HCT116 (cell line): ENCODE measurements around the gene DGAT2L6. TPM values are rescaled to one million over a fixed set of nuclear protein-coding genes. Genes with fewer than 3 reads are reported as not detected.
A peak's percentile ranks its signal among the peaks of the same experiment; 100 is the strongest.

Source experiments
- ATAC-seq: fragments of 200-7000 bp; cut with Tn5 transposase; 2 replicates; pipeline ENCODE4 v1.9.1; 2020; ENCODE audit warnings: mild to moderate bottlenecking, moderate library complexity
- BruUV-seq: library from RNA; stranded (reverse); fragments of 400-500 nt; replicated peaks from 2 replicates; lab custom pipeline; 2021; lab: Mats Ljungman, UMichigan
- CTCF ChIA-PET: fragments of 300-600 bp; sonication (Branson Sonifier 250); formaldehyde crosslinking; loops from one replicate; lab custom pipeline; 2021; ENCODE audit warnings: antibody characterized with exemption; lab: Charles Lee
- POLR2A ChIA-PET: fragments of 300-600, 350-600 bp; sonication (Branson Sonifier 250); formaldehyde crosslinking; loops from one replicate; lab custom pipeline; 2021; ENCODE audit warnings: antibody characterized with exemption; lab: Charles Lee
- RAD21 ChIA-PET, 2 experiments: fragments of 300-600 bp; sonication (Branson Sonifier 250); formaldehyde crosslinking; loops; one replicate each; lab custom pipeline; 2023; ENCODE audit warnings: low total read pairs in 2 of 2; ENCODE audit not compliant: uncharacterized antibody in 2 of 2, unreplicated experiment in 2 of 2, low non-redundant PET in 1 of 2; lab: Charles Lee
- DNase-seq: peaks from one replicate; pipeline ENCODE4 v3.0.0-alpha.2; 2010; ENCODE audit warnings: low read depth, low spot score
- H2AFZ ChIP-seq: fragments of 200-600 bp; shearing (Covaris generic), sonication (generic); 2 replicates; pipeline ENCODE4 v1.6.1; 2017; ENCODE audit warnings: low read depth, mixed run types, mixed read lengths, antibody characterized with exemption, low read length; ENCODE audit not compliant: poor library complexity, severe bottlenecking
- H3K27ac ChIP-seq: 2 replicates; pipeline ENCODE4 v1.5.1; 2012; ENCODE audit warnings: low read depth, low read length
- H3K27me3 ChIP-seq: fragments of 200-600 bp; sonication (generic); 2 replicates; pipeline ENCODE4 v1.6.1; 2016; ENCODE audit warnings: mixed run types, low read length, mixed read lengths; ENCODE audit not compliant: insufficient read depth
- H3K36me3 ChIP-seq, 2 experiments: fragments of 200-500 bp in 1 of 2; fragments of 200-600 bp in 1 of 2; sonication (Bioruptor generic) in 1 of 2; sonication (generic) in 1 of 2; 2 replicates each; pipeline versions ENCODE4 v1.5.1 to v1.6.1; 2014 to 2016; ENCODE audit warnings: low read length in 2 of 2, inconsistent platforms in 1 of 2, mixed read lengths in 1 of 2, mixed run types in 1 of 2; ENCODE audit not compliant: insufficient read depth in 2 of 2, control insufficient read depth in 1 of 2
- H3K4me1 ChIP-seq, 2 experiments: fragments of 200-600 bp in 1 of 2; sonication (generic) in 1 of 2; 2 replicates each; pipeline versions ENCODE4 v1.5.1 to v1.6.1; 2012 to 2017; ENCODE audit warnings: low read length in 2 of 2, inconsistent platforms in 1 of 2, mild to moderate bottlenecking in 1 of 2, mixed read lengths in 1 of 2, mixed run types in 1 of 2, moderate library complexity in 1 of 2; ENCODE audit not compliant: insufficient read depth in 2 of 2, control insufficient read depth in 1 of 2
- H3K4me2 ChIP-seq: fragments of 200-600 bp; sonication (generic); 2 replicates; pipeline ENCODE4 v1.6.1; 2017; ENCODE audit warnings: mixed run types, low read length, mixed read lengths
- H3K4me3 ChIP-seq, 2 experiments: fragments of 200-600 bp in 1 of 2; sonication (generic) in 1 of 2; replicated peaks in 1 of 2; 2 replicates each; pipeline ENCODE4 v1.5.1; 2011 to 2016; ENCODE audit warnings: low read length in 2 of 2, control low read depth in 1 of 2, low read depth in 1 of 2, mild to moderate bottlenecking in 1 of 2, mixed read lengths in 1 of 2, mixed run types in 1 of 2
- H3K79me2 ChIP-seq: fragments of 200-600 bp; sonication (generic); 2 replicates; pipeline ENCODE4 v1.6.1; 2017; ENCODE audit warnings: mild to moderate bottlenecking, mixed run types, low read length, moderate library complexity, mixed read lengths; ENCODE audit not compliant: insufficient read depth
- H3K9ac ChIP-seq: fragments of 200-600 bp; sonication (generic); 2 replicates; pipeline ENCODE4 v1.6.1; 2016; ENCODE audit warnings: low read length, mixed read lengths
- H3K9me2 ChIP-seq: fragments of 200-600 bp; sonication (generic), shearing (Covaris generic); 2 replicates; pipeline ENCODE4 v1.6.1; 2017; ENCODE audit warnings: mixed run types, mild to moderate bottlenecking, moderate library complexity; ENCODE audit not compliant: insufficient read depth
- H3K9me3 ChIP-seq, 2 experiments: fragments of 200-500 bp in 1 of 2; fragments of 200-600 bp in 1 of 2; sonication (Bioruptor generic) in 1 of 2; sonication (generic) in 1 of 2; 2 replicates each; pipeline ENCODE4 v1.6.1; 2014 to 2017; ENCODE audit warnings: low read length in 2 of 2, mixed read lengths in 2 of 2, inconsistent platforms in 1 of 2, low read depth in 1 of 2, mild to moderate bottlenecking in 1 of 2, mixed run types in 1 of 2, moderate library complexity in 1 of 2; ENCODE audit not compliant: control insufficient read depth in 1 of 2, insufficient read depth in 1 of 2
- H4K20me1 ChIP-seq: fragments of 200-600 bp; sonication (generic), shearing (Covaris generic); 2 replicates; pipeline ENCODE4 v1.6.1; 2017; ENCODE audit warnings: mixed run types, mild to moderate bottlenecking, moderate library complexity; ENCODE audit not compliant: insufficient read depth
- ATF3 ChIP-seq: IDR thresholded peaks from 2 replicates; pipeline ENCODE4 v1.6.1; 2012
- CBX3 ChIP-seq: IDR thresholded peaks from 2 replicates; pipeline ENCODE4 v1.6.1; 2012; ENCODE audit warnings: low read depth
- CEBPB ChIP-seq: IDR thresholded peaks from 2 replicates; pipeline ENCODE4 v1.6.1; 2012; ENCODE audit warnings: low read depth
- CTCF ChIP-seq, 3 experiments: fragments of 200-600 bp in 1 of 3; sonication (generic) in 1 of 3; IDR thresholded peaks in 2 of 3; conservative IDR thresholded peaks in 1 of 3; 2 replicates each; pipeline ENCODE4 v1.5.1; 2012 to 2017; ENCODE audit warnings: low read depth in 2 of 3, low read length in 2 of 3, antibody characterized with exemption in 1 of 3, borderline replicate concordance in 1 of 3, control low read depth in 1 of 3, mild to moderate bottlenecking in 1 of 3, mixed read lengths in 1 of 3, mixed run types in 1 of 3, moderate library complexity in 1 of 3; ENCODE audit not compliant: insufficient read depth in 1 of 3
- EGR1 ChIP-seq: IDR thresholded peaks from 2 replicates; pipeline ENCODE4 v1.6.1; 2012; ENCODE audit warnings: low read depth
- ELF1 ChIP-seq: IDR thresholded peaks from 2 replicates; pipeline ENCODE4 v1.6.1; 2012; ENCODE audit warnings: low read depth, borderline replicate concordance
- EZH2 ChIP-seq: fragments of 200-600 bp; sonication (generic); IDR thresholded peaks from 2 replicates; pipeline ENCODE4 v1.6.1; 2017; ENCODE audit warnings: antibody characterized with exemption, mixed run types
- FOSL1 ChIP-seq: IDR thresholded peaks from 2 replicates; pipeline ENCODE4 v1.6.1; 2012; ENCODE audit warnings: low read depth
- JUND ChIP-seq: IDR thresholded peaks from 2 replicates; pipeline ENCODE4 v1.6.1; 2012
- MAX ChIP-seq: IDR thresholded peaks from 2 replicates; pipeline ENCODE4 v1.6.1; 2012
- POLR2A ChIP-seq: IDR thresholded peaks from 2 replicates; pipeline ENCODE4 v1.7.0; 2011; ENCODE audit warnings: borderline replicate concordance; ENCODE audit not compliant: insufficient read depth, insufficient read length; ENCODE audit errors: extremely low read depth
- POLR2AphosphoS5 ChIP-seq: IDR thresholded peaks from 2 replicates; pipeline ENCODE4 v1.6.1; 2011; ENCODE audit warnings: mild to moderate bottlenecking, low read depth, low read length, moderate library complexity
- RAD21 ChIP-seq: IDR thresholded peaks from 2 replicates; pipeline ENCODE4 v1.6.1; 2012; ENCODE audit warnings: low read depth, mild to moderate bottlenecking
- REST ChIP-seq: IDR thresholded peaks from 2 replicates; pipeline ENCODE4 v1.6.1; 2012; ENCODE audit warnings: low read depth
- SP1 ChIP-seq: IDR thresholded peaks from 2 replicates; pipeline ENCODE4 v1.6.1; 2012; ENCODE audit warnings: low read depth
- TCF7L2 ChIP-seq: IDR thresholded peaks from 2 replicates; pipeline ENCODE4 v1.7.0; 2011; ENCODE audit warnings: borderline replicate concordance, inconsistent platforms; ENCODE audit not compliant: insufficient read depth, insufficient read length; ENCODE audit errors: extremely low read depth
- ZBTB33 ChIP-seq: IDR thresholded peaks from 2 replicates; pipeline ENCODE4 v1.6.1; 2011; ENCODE audit warnings: mild to moderate bottlenecking, low read length, moderate library complexity; ENCODE audit not compliant: insufficient replicate concordance; ENCODE audit errors: extremely low read depth
- ZFX ChIP-seq: fragments of 450-650 bp; IDR thresholded peaks from 2 replicates; pipeline ENCODE4 v1.6.1; 2017
- ZNF274 ChIP-seq: fragments of 200-500 bp; sonication (Bioruptor generic); IDR thresholded peaks from 2 replicates; pipeline ENCODE4 v1.6.1; 2014; ENCODE audit warnings: mild to moderate bottlenecking, low read depth, low read length, inconsistent platforms
- intact Hi-C: fragments of 100-400 bp; cut with micrococcal nuclease; formaldehyde crosslinking; loops from 2 replicates; pipeline ENCODE4 v1.10.0; 2022
- total RNA-seq: library from RNA; stranded (reverse); gene quantifications from one replicate; pipeline ENCODE4 v1.2.1, GENCODE V29; 2021; ENCODE audit not compliant: unreplicated experiment

Gene DGAT2L6
- total RNA-seq, 1 experiment from 2014 or later = not detected

GRCh38 chrX:70219938-70220764 is 42.9 kb downstream of the DGAT2L6 start:
- CTCF ChIA-PET = no interaction called here
- peak overlapping the region; percentile 62 for H3K4me2 ChIP-seq
- no peak for TF ChIP-seq REST
- no peak for TF ChIP-seq ATF3
- TF ChIP-seq CEBPB = no peak
- TF ChIP-seq EGR1 = no peak
- TF ChIP-seq POLR2A = no peak
- TF ChIP-seq FOSL1 = no peak
- 0 out of 2 replicates have a peak, but pooled peaks have one; percentile 23 for TF ChIP-seq JUND
- TF ChIP-seq MAX = no peak
- no peak for TF ChIP-seq CBX3
- no peak for TF ChIP-seq RAD21
- TF ChIP-seq CTCF (IDR thresholded peaks at IDR 0.05 in 2 of 3, conservative IDR thresholded peaks at IDR 0.05 in 1 of 3; ENCODE audit: borderline replicate concordance in 1 of 3, insufficient read depth in 1 of 3, low read depth in 2 of 3, low read length in 2 of 3) = no peak
- peak; percentile 24; the same call in 1 of the 2 replicates for TF ChIP-seq POLR2AphosphoS5
- TF ChIP-seq ZFX = no peak
- TF ChIP-seq TCF7L2 = peak; percentile 7
- TF ChIP-seq SP1 = no peak
- TF ChIP-seq EZH2 = no peak
- no peak for TF ChIP-seq ELF1
- no peak for TF ChIP-seq ZBTB33
- TF ChIP-seq ZNF274 = no peak

More at GRCh38 chrX:70219938-70220764, 42.9 kb downstream of the DGAT2L6 start:
- no peaks in the 10 kb centered on the region for H3K27me3 ChIP-seq
- peak overlapping the region; percentile 17; the same call in 1 of the 2 replicates for H3K9ac ChIP-seq
- no peaks in the 10 kb centered on the region for H3K79me2 ChIP-seq
- POLR2A ChIA-PET = no interaction called here
- peaks cover 8 to 16% of the 10 kb centered on the region in 2 experiments for H3K4me1 ChIP-seq
- RAD21 ChIA-PET = no interaction called here
- BruUV-seq = no TSS peak
- intact Hi-C loops = no loop called here
- no peaks in the 10 kb centered on the region for H4K20me1 ChIP-seq
- H3K27ac ChIP-seq = no peak overlapping the region
- peak overlapping the region; percentile 45 for H2AFZ ChIP-seq
- 0 out of 4 replicates have a peak overlapping the region, but pooled peaks of 1 of the 2 experiments have one; percentile 11 for H3K4me3 ChIP-seq
- H3K9me2 ChIP-seq = no peaks in the 10 kb centered on the region
- no peaks in the 10 kb centered on the region for H3K9me3 ChIP-seq
- DNase-seq (peak; percentile 50), ATAC-seq (peak; percentile 96)
- no peaks in the 10 kb centered on the region for H3K36me3 ChIP-seq
